OCI-LY7 (cell line): ENCODE results near the gene MBD3. TPM values are rescaled to one million over a fixed set of nuclear protein-coding genes. Genes with fewer than 3 reads are reported as not detected.

Experiments used
- BruUV-seq: library from RNA; stranded (reverse); fragments of 400-500 nt; replicated peaks from 2 replicates; lab custom pipeline; 2021; lab: Mats Ljungman, UMichigan
- CTCF ChIA-PET: fragments of 300-600 bp; sonication (Branson Sonifier 250); formaldehyde crosslinking; loops from one replicate; lab custom pipeline; 2022; ENCODE audit warnings: antibody characterized with exemption; ENCODE audit not compliant: unreplicated experiment; lab: Charles Lee
- POLR2A ChIA-PET: fragments of 300-600 bp; sonication (Branson Sonifier 250); formaldehyde crosslinking; loops from one replicate; lab custom pipeline; 2022; ENCODE audit warnings: antibody characterized with exemption; lab: Charles Lee
- DNase-seq: peaks from one replicate; pipeline ENCODE4 v3.0.0-alpha.2; 2015; ENCODE audit warnings: low spot score
- H2AFZ ChIP-seq: fragments of 200-600 bp; sonication (generic), shearing (Covaris generic); 2 replicates; pipeline ENCODE4 v1.6.1; 2014; ENCODE audit warnings: mild to moderate bottlenecking, antibody characterized with exemption, low read length, moderate library complexity
- H3K27ac ChIP-seq: fragments of 200-600 bp; sonication (generic); 2 replicates; pipeline ENCODE4 v1.5.1; 2014; ENCODE audit warnings: mixed run types, low read depth, mild to moderate bottlenecking, moderate library complexity, low read length, inconsistent platforms; ENCODE audit not compliant: poor library complexity, severe bottlenecking
- H3K36me3 ChIP-seq: fragments of 200-600 bp; sonication (generic); 2 replicates; pipeline ENCODE4 v1.6.1; 2014; ENCODE audit warnings: mild to moderate bottlenecking, antibody characterized with exemption, low read length, moderate library complexity, mixed read lengths; ENCODE audit not compliant: insufficient read depth
- H3K4me1 ChIP-seq: fragments of 200-600 bp; sonication (generic); 2 replicates; pipeline ENCODE4 v1.5.1; 2014; ENCODE audit warnings: mild to moderate bottlenecking, low read length; ENCODE audit not compliant: insufficient read depth, poor library complexity, severe bottlenecking
- H3K4me2 ChIP-seq: fragments of 200-600 bp; sonication (generic); 2 replicates; pipeline ENCODE4 v1.6.1; 2014; ENCODE audit warnings: mild to moderate bottlenecking, low read length
- H3K4me3 ChIP-seq: fragments of 200-600 bp; sonication (generic); 2 replicates; pipeline ENCODE4 v1.5.1; 2014; ENCODE audit warnings: mild to moderate bottlenecking, low read depth, low read length; ENCODE audit not compliant: poor library complexity, severe bottlenecking
- H3K79me2 ChIP-seq: fragments of 200-600 bp; sonication (generic); 2 replicates; pipeline ENCODE4 v1.6.1; 2016; ENCODE audit warnings: low read depth, mild to moderate bottlenecking, low read length, moderate library complexity, mixed read lengths; ENCODE audit not compliant: insufficient read depth
- H3K9me2 ChIP-seq: fragments of 200-600 bp; sonication (generic); 2 replicates; pipeline ENCODE4 v1.6.1; 2016; ENCODE audit warnings: mild to moderate bottlenecking, low read length, mixed read lengths; ENCODE audit not compliant: insufficient read depth
- H3K9me3 ChIP-seq: fragments of 200-600 bp; sonication (generic); 2 replicates; pipeline ENCODE4 v1.6.1; 2014; ENCODE audit warnings: mild to moderate bottlenecking, mixed run types, low read length, mixed read lengths
- H4K20me1 ChIP-seq: fragments of 200-600 bp; sonication (generic); 2 replicates; pipeline ENCODE4 v1.6.1; 2014; ENCODE audit warnings: mild to moderate bottlenecking, antibody characterized with exemption, low read length, moderate library complexity, mixed read lengths; ENCODE audit not compliant: insufficient read depth
- CTCF ChIP-seq: fragments of 200-600 bp; sonication (generic); conservative IDR thresholded peaks from 2 replicates; pipeline ENCODE4 v1.5.1; 2014; ENCODE audit warnings: mild to moderate bottlenecking, antibody characterized with exemption, low read length, moderate library complexity, mixed read lengths
- EZH2phosphoT487 ChIP-seq: fragments of 200-600 bp; sonication (generic); IDR thresholded peaks from 2 replicates; pipeline ENCODE4 v1.6.1; 2018; ENCODE audit warnings: low read depth, borderline replicate concordance, mild to moderate bottlenecking, mixed run types, antibody characterized with exemption, low read length, moderate library complexity, mixed read lengths
- intact Hi-C: fragments of 100-400 bp; cut with micrococcal nuclease; formaldehyde crosslinking; loops from one replicate; pipeline ENCODE4 v1.10.0; 2022; ENCODE audit not compliant: unreplicated experiment
- total RNA-seq, 2 experiments: library from RNA; depleted of rRNA in 1 of 2; stranded (reverse); fragments of >200 nt in 1 of 2; shearing (Covaris generic) in 1 of 2; gene quantifications; 2 replicates each; pipeline ENCODE4 v1.2.3, GENCODE V29; 2014 to 2022

MBD3 gene
- total RNA-seq, 2 experiments from 2014 or later: 168 to 172 TPM

GRCh38 chr19:1630012-1630411, 37.3 kb upstream of the MBD3 start:
- no peak for DNase-seq
- H3K36me3 ChIP-seq: peaks cover 87% of the 10 kb centered on the region
- H3K79me2 ChIP-seq: peaks cover 55% of the 10 kb centered on the region
- no peak overlapping the region for H3K4me2 ChIP-seq
- H3K27ac ChIP-seq: peak overlapping the region; percentile 6
- H3K4me1 ChIP-seq: no peaks in the 10 kb centered on the region
- H3K4me3 ChIP-seq: no peak overlapping the region
- no peaks in the 10 kb centered on the region for H3K9me2 ChIP-seq
- TF ChIP-seq EZH2phosphoT487: no peak
- TF ChIP-seq CTCF: no peak
- no peaks in the 10 kb centered on the region for H3K9me3 ChIP-seq
- peaks cover 23% of the 10 kb centered on the region for H4K20me1 ChIP-seq
- no TSS peak for BruUV-seq
- intact Hi-C loops: no loop called here
- ChIA-PET CTCF (no interaction called here), POLR2A (no interaction called here)
- H2AFZ ChIP-seq: no peak overlapping the region

GRCh38 chr19:1629256-1629808, 36.7 kb upstream of the MBD3 start:
- no peak overlapping the region for H3K4me3 ChIP-seq
- no peak overlapping the region for H3K27ac ChIP-seq
- H4K20me1 ChIP-seq: peaks cover 23% of the 10 kb centered on the region
- no peak for DNase-seq
- peaks cover 87% of the 10 kb centered on the region for H3K36me3 ChIP-seq
- H3K4me1 ChIP-seq: no peaks in the 10 kb centered on the region
- no peaks in the 10 kb centered on the region for H3K9me3 ChIP-seq
- no peak overlapping the region for H2AFZ ChIP-seq
- H3K4me2 ChIP-seq: no peak overlapping the region
- no peaks in the 10 kb centered on the region for H3K9me2 ChIP-seq
- ChIA-PET CTCF (no interaction called here), POLR2A (no interaction called here)
- H3K79me2 ChIP-seq: peaks cover 48% of the 10 kb centered on the region
- no peak for TF ChIP-seq CTCF
- TF ChIP-seq EZH2phosphoT487: no peak
- no TSS peak for BruUV-seq
- intact Hi-C loops: no loop called here

- no TSS peak for BruUV-seq
- H2AFZ ChIP-seq: no peak overlapping the region
- TF ChIP-seq EZH2phosphoT487 (no peak), CTCF (no peak)
- H3K79me2 ChIP-seq: peaks cover 42% of the 10 kb centered on the region
- H4K20me1 ChIP-seq: peaks cover 14% of the 10 kb centered on the region; the same call in 1 of the 2 replicates
- POLR2A ChIA-PET: no interaction called here
- peaks cover 87% of the 10 kb centered on the region for H3K36me3 ChIP-seq
- no peak overlapping the region for H3K27ac ChIP-seq
- DNase-seq: no peak
- CTCF ChIA-PET: no interaction called here
- no peaks in the 10 kb centered on the region for H3K9me3 ChIP-seq
- H3K4me1 ChIP-seq: peaks cover 3% of the 10 kb centered on the region
- no peaks in the 10 kb centered on the region for H3K9me2 ChIP-seq
- no peak overlapping the region for H3K4me2 ChIP-seq
- intact Hi-C loops: no loop called here
- no peak overlapping the region for H3K4me3 ChIP-seq
These were observed 34.5 kb upstream of the MBD3 start for GRCh38 chr19:1627194-1627593.
